Activated CD8-positive, alpha-beta memory T cell treated with anti-CD3 and anti-CD28 coated beads for 1 hour (primary cell): ENCODE results near the gene ADAT3.

ENCODE experiments used
- DNase-seq, 2 donors: peaks; one replicate each; pipeline ENCODE4 v3.0.0-alpha.2; 2020; ENCODE audit warnings: low read depth in 1 of 2; ENCODE audit errors: extremely low read depth in 1 of 2

ADAT3 gene

DNA sequence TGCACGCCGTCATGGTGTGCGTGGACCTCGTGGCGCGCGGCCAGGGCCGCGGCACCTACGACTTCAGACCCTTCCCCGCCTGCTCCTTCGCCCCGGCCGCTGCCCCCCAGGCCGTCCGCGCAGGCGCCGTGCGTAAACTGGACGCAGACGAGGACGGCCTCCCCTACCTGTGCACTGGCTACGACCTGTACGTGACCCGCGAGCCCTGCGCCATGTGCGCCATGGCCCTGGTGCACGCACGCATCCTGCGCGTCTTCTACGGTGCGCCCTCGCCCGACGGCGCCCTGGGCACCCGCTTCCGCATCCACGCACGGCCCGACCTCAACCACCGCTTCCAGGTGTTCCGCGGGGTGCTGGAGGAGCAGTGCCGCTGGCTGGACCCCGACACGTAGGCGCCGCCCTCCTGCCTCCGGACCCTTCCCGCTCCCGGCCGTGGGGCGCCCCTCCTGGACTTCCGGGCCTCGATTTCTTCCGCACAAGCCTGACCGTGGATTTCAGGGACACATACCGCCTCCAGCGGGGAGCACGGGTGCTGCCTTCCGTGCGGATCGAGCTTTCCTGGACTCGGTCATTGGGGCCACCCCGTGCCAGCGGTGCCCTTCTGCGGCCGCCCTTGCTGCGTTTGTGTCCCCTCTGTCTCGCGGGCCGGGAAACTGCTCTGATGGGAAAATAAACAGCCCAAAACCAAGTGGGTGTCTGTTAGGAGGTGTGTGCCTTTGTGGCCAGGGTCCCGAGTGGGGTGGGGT lies 7.7 kb downstream of the ADAT3 start:
- DNase-seq, result no peak

DNA sequence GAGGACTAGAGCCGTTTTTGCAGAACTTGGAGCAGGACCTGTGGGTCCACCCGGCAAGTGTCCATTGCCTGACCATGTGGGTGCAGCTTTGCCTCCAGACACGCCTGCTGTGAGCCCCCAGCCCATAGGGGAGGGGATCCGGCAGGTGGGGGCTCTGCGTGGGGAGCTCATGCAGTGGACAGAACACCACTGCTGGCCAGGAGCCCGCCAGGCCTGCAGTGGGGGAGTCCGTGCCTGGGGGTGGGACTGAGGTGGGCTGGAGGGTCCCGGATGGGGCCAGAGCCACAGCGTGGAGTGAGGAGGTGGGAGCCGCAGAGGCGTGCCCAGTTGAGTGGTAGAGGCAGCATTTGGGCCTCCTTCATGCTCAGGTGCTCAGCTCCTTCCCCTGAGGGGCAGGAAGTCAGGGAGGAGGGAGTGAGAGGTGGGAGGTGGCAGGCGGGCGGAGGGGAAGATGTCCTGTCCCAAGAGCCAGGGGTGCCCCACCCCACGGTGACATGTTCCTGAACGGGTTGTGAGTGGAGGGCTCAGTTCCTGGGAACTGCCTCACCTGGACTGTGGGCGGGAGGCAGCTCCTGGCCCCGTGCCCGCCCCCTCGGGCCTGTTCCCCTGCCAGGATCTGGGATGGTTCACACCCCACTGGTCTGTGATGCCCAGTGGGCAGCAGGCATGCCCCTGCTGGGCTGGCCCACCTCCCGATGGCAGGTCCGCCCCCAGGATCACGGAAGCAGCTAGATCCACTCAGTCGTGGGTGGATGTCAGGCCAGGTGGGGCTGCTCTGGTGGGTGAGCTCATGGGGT lies 8.8 kb downstream of the ADAT3 start:
- DNase-seq, result no peak

DNA sequence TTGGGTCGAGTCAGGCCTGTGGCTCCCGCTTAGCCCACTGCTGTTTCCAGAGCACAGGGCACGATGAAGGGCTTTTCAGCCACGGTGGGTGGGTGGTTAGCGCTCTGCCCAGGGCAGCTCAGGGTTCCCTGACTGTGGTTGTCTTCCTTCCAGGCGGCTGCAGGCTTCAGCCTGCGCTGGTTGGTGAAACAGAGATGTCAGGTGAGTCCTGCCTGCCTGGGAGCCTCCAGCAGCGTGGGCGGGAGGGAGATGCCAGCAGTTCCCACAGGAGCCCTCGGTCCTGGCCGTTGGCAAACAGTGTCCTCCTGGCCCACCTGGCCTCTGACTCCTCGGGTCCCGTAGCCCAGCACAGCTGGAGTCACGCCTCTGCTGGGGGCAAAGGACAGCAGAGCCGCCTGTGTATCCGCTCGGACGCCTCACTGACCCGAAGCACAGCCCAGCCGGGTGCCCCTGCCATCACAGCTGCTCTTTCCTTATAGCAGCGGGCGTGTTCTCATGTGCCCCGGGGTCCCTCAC lies 9.7 kb downstream of the ADAT3 start:
- no peak for DNase-seq

DNA sequence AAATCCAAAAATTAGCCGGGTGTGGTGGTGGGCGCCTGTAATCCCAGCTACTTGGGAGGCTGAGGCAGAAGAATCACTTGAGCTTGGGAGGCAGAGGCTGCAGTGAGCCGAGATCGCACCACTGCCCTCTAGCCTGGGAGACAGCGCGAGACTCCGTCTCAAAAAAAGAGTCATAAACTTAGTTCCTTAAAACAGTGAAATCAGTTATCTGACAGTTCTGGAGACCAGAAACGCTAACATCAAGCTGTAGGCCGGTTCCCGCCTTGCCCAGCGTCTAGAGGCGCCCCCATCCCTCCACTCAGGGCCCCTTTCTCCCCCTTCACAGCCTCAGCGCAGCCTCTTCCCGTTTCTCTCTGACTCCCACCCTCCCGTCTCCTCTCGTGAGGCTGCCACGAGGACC lies 11.9 kb downstream of the ADAT3 start:
- DNase-seq, result no peak

DNA sequence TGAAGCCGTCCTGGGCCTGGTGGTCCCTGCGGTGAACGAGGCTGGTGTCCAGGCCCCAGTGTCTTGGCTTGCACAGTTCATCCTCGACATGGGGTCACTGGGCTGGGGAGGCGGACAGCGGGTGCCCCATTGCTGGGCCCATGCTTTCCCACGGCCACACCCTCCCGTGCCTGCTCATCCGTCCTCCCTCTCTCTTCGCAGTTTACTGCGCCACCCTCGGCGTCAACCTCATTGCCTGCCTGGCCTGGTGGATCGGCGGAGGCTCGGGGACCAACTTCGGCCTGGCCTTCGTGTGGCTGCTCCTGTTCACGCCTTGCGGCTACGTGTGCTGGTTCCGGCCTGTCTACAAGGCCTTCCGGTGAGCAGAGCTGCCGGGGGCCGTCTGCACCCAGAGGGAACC lies 12.7 kb downstream of the ADAT3 start:
- DNase-seq, result no peak

DNA sequence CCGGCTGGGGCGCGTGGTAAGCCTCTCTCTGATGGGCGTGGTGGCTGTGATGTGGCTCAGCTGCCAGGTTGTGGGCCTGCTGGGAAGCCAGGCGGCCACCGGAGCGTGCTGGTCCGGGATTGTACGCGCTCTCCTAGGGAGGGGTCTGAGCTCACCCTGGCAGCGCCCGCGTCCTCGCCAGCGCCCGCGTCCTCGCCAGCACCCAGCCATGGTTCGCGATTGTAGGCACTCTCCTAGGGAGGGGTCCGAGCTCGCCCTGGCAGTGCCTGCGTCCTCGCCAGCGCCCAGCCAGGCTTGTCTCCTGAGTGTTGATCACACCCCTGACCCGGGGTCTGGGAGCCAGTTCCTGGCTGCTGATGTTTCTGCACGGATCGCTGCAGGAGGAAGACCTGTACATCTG lies 13.8 kb downstream of the ADAT3 start:
- no peak for DNase-seq

DNA sequence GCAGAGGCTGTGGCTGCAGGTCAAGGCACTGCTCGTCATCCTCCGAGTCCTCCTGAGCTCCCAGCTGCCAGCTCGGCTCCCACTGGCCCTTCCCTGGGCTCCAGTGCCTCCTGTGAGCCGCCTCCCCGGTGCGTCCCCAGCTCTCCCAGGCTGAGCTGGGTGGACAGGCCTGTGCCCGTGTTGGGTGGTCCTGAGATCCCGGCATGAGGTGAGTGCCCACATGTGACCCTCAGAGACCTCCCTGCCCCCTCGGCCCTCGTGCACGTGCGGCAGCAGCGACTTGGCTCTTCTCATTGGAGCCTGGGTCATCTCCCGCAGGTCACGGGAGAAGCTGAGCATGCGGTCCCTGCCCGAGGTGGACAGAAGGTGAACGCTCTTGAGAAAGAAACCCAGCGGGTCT lies 15.4 kb downstream of the ADAT3 start:
- DNase-seq, result no peak

DNA sequence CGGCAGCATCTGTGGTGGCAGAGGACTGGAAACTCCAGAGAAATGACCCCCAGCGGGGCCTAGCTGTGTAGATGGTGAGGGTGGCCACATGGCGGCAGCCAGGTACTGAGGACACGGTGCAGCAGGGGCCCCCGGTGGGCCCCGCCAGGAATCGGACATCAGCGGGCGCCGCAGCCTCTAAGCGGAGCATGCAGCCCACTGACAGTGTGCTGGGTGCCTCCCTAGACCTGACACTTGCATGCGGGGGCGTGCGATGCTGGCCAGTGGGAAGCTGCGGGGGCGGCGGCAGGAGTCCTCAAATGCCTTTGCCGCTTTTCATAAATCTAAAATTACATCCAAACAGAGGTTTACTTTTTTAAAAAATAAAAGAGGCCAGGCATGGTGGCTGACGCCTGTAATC lies 16.1 kb downstream of the ADAT3 start:
- DNase-seq, result no peak

DNA sequence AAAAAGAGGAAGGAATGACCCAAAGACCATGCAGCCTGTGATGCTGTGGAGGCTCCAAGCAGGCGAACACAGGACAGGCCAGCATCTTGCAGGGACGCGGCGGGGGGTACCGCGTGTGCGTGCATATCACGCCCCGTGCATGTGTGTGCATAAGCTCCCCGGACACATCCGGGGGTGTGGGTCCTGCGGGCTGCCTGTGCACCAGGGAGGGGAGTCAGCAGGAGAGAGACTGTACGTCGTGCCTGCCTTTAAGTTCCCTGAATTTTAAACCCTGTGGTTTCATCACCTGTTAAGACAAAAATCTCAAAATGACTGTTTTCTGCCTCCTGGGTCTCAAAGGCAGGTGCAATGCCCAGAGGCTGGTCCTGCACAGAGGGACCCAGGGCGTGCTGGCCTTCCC lies 16.6 kb downstream of the ADAT3 start:
- no peak for DNase-seq

DNA sequence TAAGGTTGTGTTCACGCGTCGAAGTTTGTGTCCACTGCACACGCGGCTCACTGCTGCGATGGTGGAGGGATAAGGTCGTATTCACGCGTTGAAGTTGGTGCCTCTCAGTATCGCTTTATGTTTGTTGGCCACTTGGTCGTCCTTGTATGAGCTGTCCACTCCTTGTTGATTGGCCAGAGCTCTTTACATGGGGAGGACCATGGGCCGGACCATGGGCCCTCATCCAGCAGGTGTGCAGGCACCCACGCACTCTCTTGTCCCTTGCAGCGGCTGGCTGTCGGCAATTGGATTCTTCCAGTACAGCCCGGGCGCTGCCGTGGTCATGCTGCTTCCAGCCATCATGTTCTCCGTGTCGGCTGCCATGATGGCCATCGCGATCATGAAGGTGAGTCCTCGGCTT lies 17.6 kb downstream of the ADAT3 start:
- no peak for DNase-seq

DNA sequence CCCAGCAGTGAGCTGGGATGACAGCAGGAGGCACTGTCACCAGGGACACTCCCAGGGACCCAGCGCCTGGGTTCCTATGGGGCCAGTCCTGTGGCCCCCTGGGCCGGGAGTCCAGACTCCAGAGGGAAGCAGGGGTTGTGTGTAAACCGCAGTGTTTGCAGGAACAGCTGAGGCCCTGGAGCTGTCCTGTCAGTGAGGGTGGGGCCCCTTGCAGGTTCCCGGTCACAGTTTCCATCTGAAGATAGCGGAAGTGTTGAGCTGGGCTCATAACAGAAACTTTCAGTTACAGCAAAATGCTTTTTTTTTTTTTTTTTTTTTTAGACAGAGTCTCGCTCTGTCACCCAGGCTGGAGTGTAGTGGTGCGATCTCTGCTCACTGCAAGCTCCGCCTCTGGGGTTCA lies 18.1 kb downstream of the ADAT3 start:
- no peak for DNase-seq

DNA sequence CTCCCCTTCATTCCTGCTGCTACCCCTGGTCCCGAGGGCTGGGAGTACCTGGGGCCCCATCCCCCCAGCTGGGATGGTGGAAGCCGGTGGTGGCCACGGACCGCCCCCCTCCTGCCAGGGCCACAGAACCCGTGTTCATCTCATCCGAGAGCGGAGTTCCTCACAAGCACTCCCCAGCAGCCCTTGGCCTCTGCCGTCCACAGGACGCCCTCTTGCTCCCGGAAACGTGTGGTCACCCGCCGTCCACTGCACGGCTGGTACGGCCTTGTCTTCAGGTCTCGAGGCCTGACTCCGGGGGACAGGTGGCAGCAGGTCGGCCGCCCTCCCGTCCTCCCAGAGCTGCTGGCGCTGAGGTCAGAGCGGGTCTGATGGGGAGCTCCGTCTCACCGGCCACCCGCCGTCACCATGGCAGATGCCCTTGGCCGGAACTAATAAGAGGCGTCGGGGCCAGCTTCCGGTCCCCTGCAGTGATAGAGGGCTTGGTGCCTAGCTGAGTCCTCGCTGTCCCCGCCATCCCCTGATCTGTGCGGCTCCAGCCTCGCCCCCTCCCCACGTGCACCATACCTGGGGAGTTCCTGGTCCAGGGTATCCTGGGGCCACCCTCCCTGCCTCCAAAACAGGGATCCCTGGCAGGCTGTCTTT lies 19.2 kb downstream of the ADAT3 start:
- DNase-seq, result no peak

DNA sequence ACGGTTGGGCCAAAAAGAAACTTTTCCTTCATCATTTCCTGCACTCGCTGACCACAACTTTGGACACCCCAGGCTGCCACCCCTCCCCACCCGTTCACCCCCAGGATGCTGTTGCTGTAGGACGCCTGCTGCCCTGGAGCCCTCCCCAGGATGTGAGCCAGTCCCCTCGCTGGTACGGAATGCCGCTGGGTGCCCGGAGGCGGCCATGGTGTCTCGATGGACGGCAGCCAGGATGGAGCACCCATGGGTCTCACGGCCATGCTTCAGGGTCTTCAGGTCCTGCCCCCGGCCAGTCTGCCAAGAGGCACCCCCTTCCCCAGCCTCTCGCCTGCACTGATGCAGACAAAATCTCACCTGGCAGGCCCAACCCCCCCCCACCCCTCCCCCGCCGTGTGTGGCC lies 20.3 kb downstream of the ADAT3 start:
- DNase-seq, result no peak

DNA sequence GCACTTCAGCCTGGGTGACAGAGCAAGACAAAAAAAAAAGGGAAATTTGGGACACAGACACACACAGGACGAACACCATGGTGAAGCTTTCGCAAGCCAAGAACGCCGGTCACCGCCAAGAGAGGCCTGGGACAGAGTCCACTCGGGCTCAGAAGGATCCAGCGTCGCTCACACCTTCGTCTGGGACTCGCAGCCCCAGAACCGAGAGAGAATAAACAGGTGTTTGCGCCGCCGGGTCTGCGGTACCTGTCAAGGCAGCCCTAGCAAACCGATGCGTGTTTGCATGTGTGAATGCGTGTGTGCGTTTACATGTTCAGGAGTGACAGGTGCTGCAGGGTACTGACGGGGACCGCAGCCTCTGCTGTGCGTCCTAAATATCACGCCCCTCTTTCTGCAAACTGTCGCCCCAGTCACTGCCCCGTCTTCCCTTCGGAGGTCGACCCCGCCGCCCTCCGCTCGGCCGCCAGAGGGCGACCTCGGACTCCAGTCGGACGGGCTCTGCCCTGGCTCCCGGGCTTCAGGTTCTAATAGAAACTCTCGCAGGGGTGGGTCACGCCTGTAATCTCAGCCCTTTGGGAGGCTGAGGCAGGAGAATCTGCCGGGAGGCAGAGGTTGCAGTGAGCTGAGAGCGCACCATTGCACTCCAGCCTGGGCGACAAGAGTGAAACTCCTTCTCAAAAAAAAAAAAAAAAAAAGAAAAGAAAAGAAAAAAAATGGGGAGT lies 24.0 kb downstream of the ADAT3 start:
- DNase-seq, result peak; percentile 62 to 73

DNA sequence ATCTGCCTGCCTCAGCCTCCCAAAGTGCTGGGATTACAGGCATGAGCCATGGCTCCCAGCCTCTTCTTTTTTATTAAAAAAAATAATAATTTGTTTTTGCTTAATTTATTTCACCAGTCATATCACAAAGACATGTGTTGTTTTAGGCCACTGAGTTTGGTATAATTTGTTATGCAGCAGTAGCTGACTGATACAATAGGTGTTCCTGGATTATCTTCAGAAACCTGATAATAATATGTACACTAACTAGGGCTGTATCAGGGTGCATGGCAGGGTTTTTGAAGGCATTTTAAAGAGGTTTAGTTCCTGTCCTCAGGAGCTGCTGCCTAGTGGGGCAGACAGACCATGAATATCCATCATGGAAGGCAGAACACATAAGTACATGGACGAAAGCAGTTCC lies 26.2 kb downstream of the ADAT3 start:
- no peak for DNase-seq

DNA sequence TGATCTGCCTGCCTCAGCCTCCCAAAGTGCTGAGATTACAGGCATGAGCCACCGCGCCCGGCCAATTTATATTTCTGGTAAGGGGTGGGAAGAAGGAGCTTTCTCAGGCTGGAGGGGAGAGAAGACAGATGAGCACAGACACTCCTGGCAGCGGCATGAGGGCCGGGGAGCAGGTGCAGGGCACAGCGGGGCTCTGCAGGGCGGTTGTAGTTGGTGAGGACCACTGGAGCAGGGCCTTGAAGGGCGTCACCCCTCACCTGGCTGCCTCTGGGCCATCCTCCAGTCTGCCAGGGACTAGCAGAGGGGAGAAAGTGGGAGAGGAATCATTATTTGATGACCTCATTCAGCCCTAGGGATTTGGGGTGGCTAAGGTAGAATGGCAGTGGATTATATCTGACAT lies 27.2 kb downstream of the ADAT3 start:
- no peak for DNase-seq

DNA sequence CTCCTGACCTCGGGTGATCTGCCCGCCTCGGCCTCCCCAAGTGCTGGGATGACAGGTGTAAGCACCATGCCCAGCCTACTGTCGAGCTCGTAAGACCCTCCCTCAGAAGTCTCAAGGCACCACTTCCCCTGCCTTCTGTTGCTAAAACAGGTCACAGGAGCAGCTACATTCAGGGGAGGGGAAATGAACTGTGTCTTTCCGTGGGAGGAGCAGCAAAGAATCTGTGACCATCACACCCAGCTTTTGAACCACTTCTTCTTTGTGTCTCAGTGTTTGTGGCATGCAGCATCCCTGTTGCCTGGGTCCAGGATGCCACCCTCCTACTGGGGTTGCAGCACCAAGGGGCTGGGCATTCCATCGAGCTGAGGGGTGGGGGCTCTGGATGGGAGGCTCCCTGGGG lies 28.0 kb downstream of the ADAT3 start:
- no peak for DNase-seq

DNA sequence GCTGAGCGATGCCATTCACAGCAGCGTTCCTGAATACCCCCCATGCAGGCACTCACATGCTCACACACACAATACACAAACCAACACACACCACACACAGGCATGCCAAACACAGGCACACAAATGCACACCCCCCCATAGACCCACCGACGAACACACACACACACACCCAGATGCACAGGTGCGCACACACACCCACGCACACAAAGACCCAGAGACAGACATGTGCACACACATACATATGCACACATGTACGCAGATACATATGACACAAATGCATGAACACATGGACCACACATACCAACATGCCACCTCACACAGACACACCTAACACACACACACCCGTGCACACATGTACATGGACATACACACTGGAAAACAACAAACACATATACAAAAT lies 28.7 kb downstream of the ADAT3 start:
- no peak for DNase-seq

DNA sequence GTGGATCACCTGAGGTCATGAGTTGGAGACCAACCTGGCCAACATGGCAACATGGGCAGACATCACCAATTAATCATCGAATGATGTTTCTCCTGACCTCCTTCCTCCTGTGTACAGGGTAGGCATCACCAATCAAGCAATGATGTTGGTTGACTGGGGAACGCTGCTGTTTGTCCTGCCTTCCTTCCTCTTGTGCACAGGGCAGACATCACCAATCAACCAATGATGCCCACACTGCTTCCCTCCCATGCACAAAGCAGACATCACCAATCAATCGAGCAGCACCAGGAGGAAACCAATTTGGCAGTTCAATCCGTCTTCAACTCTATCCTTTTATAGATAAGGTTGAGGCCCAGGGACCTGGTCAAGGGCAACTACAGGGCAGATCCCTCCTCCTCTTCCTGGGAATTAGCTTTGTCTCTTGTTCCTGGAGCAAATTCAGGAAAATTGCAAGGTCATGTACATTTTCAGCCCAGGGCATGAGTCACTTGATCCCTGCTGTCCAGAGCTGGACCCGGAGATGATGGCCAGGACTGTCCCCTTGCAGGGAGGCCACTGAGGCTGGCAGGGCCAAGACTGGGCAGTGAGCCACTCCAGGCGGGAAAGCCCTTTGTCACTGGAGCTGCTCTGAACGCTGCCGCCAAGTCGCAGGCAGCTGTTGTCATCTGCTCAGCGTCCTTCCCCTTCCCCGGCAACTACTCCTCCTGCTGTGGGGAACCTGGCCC lies 30.4 kb downstream of the ADAT3 start:
- no peak for DNase-seq

DNA sequence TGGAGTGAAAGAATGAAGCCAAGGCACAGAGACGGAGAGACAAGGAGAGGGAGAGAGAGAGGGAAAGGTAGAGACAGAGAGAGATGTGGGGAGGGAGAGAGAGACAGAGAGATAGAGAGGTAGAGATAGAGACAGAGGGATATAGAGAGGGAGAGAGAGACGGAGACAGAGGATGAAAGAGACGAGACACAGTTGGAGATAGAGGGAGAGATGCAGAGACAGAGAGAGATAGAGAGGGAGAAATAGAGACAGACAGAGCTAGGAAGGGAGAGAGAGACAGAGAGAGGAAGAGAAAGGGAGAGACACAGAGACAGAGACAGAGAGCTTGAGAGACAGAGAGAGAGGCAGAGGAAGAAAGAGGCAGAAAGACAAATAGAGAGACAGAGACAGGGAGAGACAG lies 31.2 kb downstream of the ADAT3 start:
- no peak for DNase-seq
